ENCODE measurements around the gene IFITM2. TPM values are rescaled to one million over a fixed set of nuclear protein-coding genes. Genes with fewer than 3 reads are reported as not detected.
A peak's percentile ranks its signal among the peaks of the same experiment; 100 is the strongest.
"Not testable (repeated sequence)": the region's sequence is repeated elsewhere in the genome, so short reads cannot be mapped to it uniquely, and the experiment has no call there.

Gene IFITM2
- polyA plus RNA-seq, 1 of the 3 experiments (the other 2 are of a cell fraction): 518 TPM

DNA sequence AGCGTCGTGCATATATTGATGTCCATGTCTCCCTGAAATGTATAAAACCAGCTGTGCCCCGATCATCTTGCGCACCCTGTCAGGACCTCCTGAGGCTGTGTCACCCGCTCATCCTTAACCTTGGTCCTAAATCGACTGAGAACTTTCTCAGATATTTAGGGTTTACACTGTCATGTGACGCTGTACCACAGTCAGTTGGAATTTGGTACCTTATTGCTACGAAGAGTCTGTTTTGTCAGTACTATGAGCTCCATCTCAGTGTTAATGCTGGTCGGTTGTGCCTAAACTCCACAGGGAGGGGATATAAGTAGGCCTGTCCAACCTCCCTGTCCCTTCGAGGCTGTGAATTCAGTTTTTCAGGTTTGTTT, 1.8 kb upstream of the IFITM2 start (continued):
- no peak for TF ChIP-seq TCF12 (IDR thresholded peaks at IDR 0.05)
- TF ChIP-seq RFX5 (IDR thresholded peaks at IDR 0.05; ENCODE audit: low read length): no peak
- TF ChIP-seq YY1 (IDR thresholded peaks at IDR 0.05; ENCODE audit: low read depth): no peak
- no peak for TF ChIP-seq EZH2phosphoT487 (IDR thresholded peaks at IDR 0.05; ENCODE audit: borderline replicate concordance, low read depth)

DNA sequence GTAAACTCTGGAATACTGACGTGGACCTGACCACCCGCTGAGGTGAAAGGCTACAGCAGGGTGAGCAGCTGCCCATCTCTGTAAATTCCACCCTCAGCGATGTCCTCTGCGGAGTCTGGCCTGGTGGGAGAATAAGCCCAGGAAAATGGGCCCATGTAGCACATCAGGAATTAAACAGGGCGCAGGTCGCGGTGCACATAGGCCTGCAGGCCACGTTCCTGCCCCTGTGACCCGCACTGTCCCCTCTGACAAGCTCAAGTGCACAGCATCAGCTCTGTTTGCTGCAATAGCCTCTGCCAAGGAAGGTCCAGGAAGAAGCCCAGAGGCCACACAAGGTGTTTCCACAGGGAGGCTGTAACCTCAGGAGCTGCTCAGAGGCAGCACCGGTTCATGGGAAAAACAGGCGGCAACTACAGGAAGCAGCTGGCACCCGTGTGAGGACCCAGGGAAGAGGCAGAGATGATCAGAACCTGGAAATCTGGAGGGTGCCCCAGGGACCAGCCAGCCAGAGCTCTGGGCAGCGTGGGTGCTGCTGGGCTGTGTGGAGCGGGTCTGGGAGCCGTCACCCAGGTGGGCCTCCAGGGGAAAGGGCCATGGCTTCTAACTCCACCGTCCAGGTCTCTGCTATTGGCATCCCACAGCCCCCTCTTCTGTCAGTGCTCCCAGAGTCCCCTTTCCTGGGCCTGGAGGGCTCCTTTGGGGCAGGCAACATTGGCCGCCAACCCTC, 808 bp upstream of the IFITM2 start:
- no peaks in the 10 kb centered on the region for H3K9me2 ChIP-seq
- WGBS (ENCODE audit: low lambda C conversion rate): 87% methylated on average over 12 of the region's 17 CpGs
- no peak overlapping the region for H2AFZ ChIP-seq (ENCODE audit: low read depth)
- CTCF ChIA-PET: interaction anchor here (0.9 to 3.3 kb wide), 11 partner anchors 11 to 211 kb away, joined by 3 to 24 read pairs (median 4); partner anchors contain the start of gene PTDSS2
- no peak overlapping the region for H3K4me3 ChIP-seq (ENCODE audit: low read depth in 2 of 2, low read length in 1 of 2)
- no peaks in the 10 kb centered on the region for H3K27me3 ChIP-seq (ENCODE audit: insufficient read depth)
- H3F3A ChIP-seq (replicated peaks; ENCODE audit: insufficient read depth): peaks cover 13% of the 10 kb centered on the region
- DNase-seq: no peak
- no peak overlapping the region for H3K27ac ChIP-seq (ENCODE audit: low read depth in 2 of 2, low read length in 1 of 2)
- POLR2A ChIA-PET: no interaction called here
- H4K20me1 ChIP-seq (ENCODE audit: insufficient read depth): no peaks in the 10 kb centered on the region
- H3K79me2 ChIP-seq (ENCODE audit: insufficient read depth): peaks cover 11% of the 10 kb centered on the region; the same call in 1 of the 2 replicates
- peaks cover 5 to 6% of the 10 kb centered on the region in 2 experiments; a peak in 1 of 4 replicates for H3K4me1 ChIP-seq (ENCODE audit: control insufficient read depth in 1 of 2, insufficient read depth in 2 of 2, low read depth in 1 of 2, low read length in 1 of 2)
- H3K9me3 ChIP-seq: no peaks in the 10 kb centered on the region
- H3K4me2 ChIP-seq: no peak overlapping the region
- TF ChIP-seq, protein P1, sequence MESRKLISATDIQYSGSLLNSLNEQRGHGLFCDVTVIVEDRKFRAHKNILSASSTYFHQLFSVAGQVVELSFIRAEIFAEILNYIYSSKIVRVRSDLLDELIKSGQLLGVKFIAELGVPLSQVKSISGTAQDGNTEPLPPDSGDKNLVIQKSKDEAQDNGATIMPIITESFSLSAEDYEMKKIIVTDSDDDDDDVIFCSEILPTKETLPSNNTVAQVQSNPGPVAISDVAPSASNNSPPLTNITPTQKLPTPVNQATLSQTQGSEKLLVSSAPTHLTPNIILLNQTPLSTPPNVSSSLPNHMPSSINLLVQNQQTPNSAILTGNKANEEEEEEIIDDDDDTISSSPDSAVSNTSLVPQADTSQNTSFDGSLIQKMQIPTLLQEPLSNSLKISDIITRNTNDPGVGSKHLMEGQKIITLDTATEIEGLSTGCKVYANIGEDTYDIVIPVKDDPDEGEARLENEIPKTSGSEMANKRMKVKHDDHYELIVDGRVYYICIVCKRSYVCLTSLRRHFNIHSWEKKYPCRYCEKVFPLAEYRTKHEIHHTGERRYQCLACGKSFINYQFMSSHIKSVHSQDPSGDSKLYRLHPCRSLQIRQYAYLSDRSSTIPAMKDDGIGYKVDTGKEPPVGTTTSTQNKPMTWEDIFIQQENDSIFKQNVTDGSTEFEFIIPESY (IDR thresholded peaks at IDR 0.05; ENCODE audit: borderline replicate concordance, low read depth): no peak
- TF ChIP-seq, protein P2, sequence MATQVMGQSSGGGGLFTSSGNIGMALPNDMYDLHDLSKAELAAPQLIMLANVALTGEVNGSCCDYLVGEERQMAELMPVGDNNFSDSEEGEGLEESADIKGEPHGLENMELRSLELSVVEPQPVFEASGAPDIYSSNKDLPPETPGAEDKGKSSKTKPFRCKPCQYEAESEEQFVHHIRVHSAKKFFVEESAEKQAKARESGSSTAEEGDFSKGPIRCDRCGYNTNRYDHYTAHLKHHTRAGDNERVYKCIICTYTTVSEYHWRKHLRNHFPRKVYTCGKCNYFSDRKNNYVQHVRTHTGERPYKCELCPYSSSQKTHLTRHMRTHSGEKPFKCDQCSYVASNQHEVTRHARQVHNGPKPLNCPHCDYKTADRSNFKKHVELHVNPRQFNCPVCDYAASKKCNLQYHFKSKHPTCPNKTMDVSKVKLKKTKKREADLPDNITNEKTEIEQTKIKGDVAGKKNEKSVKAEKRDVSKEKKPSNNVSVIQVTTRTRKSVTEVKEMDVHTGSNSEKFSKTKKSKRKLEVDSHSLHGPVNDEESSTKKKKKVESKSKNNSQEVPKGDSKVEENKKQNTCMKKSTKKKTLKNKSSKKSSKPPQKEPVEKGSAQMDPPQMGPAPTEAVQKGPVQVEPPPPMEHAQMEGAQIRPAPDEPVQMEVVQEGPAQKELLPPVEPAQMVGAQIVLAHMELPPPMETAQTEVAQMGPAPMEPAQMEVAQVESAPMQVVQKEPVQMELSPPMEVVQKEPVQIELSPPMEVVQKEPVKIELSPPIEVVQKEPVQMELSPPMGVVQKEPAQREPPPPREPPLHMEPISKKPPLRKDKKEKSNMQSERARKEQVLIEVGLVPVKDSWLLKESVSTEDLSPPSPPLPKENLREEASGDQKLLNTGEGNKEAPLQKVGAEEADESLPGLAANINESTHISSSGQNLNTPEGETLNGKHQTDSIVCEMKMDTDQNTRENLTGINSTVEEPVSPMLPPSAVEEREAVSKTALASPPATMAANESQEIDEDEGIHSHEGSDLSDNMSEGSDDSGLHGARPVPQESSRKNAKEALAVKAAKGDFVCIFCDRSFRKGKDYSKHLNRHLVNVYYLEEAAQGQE (IDR thresholded peaks at IDR 0.05; ENCODE audit: low read depth, low read length): no peak
- TF ChIP-seq FOXJ3 (CRISPR knock-in tag; IDR thresholded peaks at IDR 0.05): no peak
- TF ChIP-seq POLR2AphosphoS5 (IDR thresholded peaks at IDR 0.05; ENCODE audit: low read depth, low read length): no peak
- TF ChIP-seq NFIC (IDR thresholded peaks at IDR 0.05; ENCODE audit: borderline replicate concordance): no peak
- no peak overlapping the region for H3K9ac ChIP-seq
- peaks cover 0 to 3% of the 10 kb centered on the region in 2 experiments for H3K36me3 ChIP-seq (replicated peaks in 1 of 2; ENCODE audit: control insufficient read depth in 1 of 2, insufficient read depth in 2 of 2, low read length in 1 of 2)

DNA sequence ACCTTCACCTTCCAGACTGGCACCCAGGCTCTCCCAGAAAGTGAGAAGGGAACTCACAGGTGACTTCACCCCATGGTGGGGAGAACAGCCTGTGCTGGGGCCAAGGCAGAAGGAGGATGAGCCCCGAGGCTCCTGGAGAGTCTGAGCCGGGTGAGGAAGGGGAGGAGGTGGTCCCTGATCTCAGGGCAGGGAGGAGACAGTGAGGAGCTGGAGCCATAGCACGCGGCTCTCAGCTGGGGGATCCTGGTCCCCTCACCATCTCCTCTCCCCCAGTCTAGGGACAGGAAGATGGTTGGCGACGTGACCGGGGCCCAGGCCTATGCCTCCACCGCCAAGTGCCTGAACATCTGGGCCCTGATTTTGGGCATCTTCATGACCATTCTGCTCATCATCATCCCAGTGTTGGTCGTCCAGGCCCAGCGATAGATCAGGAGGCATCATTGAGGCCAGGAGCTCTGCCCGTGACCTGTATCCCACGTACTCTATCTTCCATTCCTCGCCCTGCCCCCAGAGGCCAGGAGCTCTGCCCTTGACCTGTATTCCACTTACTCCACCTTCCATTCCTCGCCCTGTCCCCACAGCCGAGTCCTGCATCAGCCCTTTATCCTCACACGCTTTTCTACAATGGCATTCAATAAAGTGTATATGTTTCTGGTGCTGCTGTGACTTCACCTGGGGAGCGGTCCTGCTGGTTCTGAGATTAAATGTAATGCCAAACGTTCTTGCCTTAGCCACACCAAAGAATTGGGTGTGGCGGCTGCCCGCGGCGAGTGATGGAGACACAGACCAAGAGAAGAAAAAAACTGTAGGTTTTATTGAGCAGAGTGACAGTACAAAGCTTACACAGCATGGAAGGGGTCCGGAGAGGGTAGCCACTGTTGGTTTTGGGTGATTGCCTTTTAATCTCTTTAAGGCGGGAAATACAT, 1.4 kb downstream of the IFITM2 start:
- H2AFZ ChIP-seq (ENCODE audit: low read depth); POLR2A ChIA-PET; H4K20me1 ChIP-seq (ENCODE audit: insufficient read depth); H3K9me3 ChIP-seq; DNase-seq; H3K9me2 ChIP-seq; H3K27me3 ChIP-seq (ENCODE audit: insufficient read depth); H3K27ac ChIP-seq (ENCODE audit: low read depth in 2 of 2, low read length in 1 of 2); H3K36me3 ChIP-seq (replicated peaks in 1 of 2; ENCODE audit: control insufficient read depth in 1 of 2, insufficient read depth in 2 of 2, low read length in 1 of 2): not testable (repeated sequence)
- Histone ChIP-seq H3K4me2 (peak overlapping the region; percentile 74), H3K4me1 (ENCODE audit: control insufficient read depth in 1 of 2, insufficient read depth in 2 of 2, low read depth in 1 of 2, low read length in 1 of 2) (peaks cover 5 to 14% of the 10 kb centered on the region in 2 experiments; a peak in 2 of 4 replicates), H3K9ac (0 out of 2 replicates have a peak overlapping the region, but pooled peaks have one; percentile 18), H3K4me3 (ENCODE audit: low read depth in 2 of 2, low read length in 1 of 2) (peak overlapping the region; percentile 27 to 50; a peak in 2 of 4 replicates), H3K79me2 (ENCODE audit: insufficient read depth) (peaks cover 11% of the 10 kb centered on the region; the same call in 1 of the 2 replicates), H3F3A (replicated peaks; ENCODE audit: insufficient read depth) (peaks cover 13% of the 10 kb centered on the region)
- WGBS (ENCODE audit: low lambda C conversion rate): 89% methylated on average over 18 of the region's 24 CpGs
- CTCF ChIA-PET: interaction anchor here (0.8 to 1.5 kb wide), 4 partner anchors 36 to 139 kb away, joined by 3 to 5 read pairs (median 3); no protein-coding TSS in a partner anchor

DNA sequence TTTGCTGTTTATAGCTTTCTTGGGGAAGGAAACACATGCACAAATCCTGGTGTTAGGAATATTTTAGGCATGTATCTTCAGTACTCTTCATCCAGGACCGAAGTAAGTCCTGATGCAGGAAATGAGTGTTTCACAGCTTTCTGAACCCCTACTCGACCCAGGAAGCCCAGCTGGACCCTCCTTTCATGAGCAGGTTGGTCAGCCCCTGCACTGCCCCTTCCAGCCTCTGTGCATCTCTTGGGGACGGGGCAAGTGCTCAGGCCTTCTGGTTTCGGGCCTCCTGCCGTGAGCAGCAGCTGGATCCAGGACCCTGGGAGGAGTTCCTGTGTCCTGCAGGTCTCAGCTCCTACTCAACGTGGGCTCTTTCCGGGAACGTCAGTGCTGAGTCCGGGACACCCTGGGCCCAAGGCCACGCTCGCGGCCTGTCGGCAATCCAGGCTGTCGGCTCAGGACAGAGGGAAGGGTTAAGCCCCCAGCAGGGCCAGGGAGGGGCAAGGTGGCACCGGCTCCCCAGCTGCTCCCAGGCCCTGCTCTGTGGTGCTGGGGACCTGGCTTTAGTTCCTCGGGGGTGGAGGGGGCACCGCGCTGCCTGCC, 2.5 kb downstream of the IFITM2 start:
- CTCF ChIA-PET: interaction anchor here (0.8 to 1.5 kb wide), 4 partner anchors 35 to 138 kb away, joined by 3 to 5 read pairs (median 3); no protein-coding TSS in a partner anchor
- H3K36me3 ChIP-seq (replicated peaks in 1 of 2; ENCODE audit: control insufficient read depth in 1 of 2, insufficient read depth in 2 of 2, low read length in 1 of 2); H3K27me3 ChIP-seq (ENCODE audit: insufficient read depth); H3K9me3 ChIP-seq; DNase-seq; POLR2A ChIA-PET; H4K20me1 ChIP-seq (ENCODE audit: insufficient read depth); H3F3A ChIP-seq (replicated peaks; ENCODE audit: insufficient read depth); H2AFZ ChIP-seq (ENCODE audit: low read depth); H3K9me2 ChIP-seq: not testable (repeated sequence)
- peak overlapping the region; percentile 74 for H3K4me2 ChIP-seq
- 50% methylated on average over 2 of the region's 18 CpGs for WGBS (ENCODE audit: low lambda C conversion rate)
- H3K9ac ChIP-seq: 0 out of 2 replicates have a peak overlapping the region, but pooled peaks have one; percentile 18
- H3K27ac ChIP-seq (ENCODE audit: low read depth in 2 of 2, low read length in 1 of 2): peak overlapping the region in 1 of 2 experiments; percentile 6; a peak in 1 of 4 replicates
- peaks cover 11% of the 10 kb centered on the region; the same call in 1 of the 2 replicates for H3K79me2 ChIP-seq (ENCODE audit: insufficient read depth)
- peaks cover 5 to 15% of the 10 kb centered on the region in 2 experiments; a peak in 2 of 4 replicates for H3K4me1 ChIP-seq (ENCODE audit: control insufficient read depth in 1 of 2, insufficient read depth in 2 of 2, low read depth in 1 of 2, low read length in 1 of 2)
- H3K4me3 ChIP-seq (ENCODE audit: low read depth in 2 of 2, low read length in 1 of 2): peak overlapping the region; percentile 32 to 50
